ENCODE results near the gene IKBKE.

The IKBKE gene

GRCh38 chr1:206495493-206496046 is 25.3 kb downstream of the IKBKE start:
- WGBS, 2 experiments (ENCODE audit: insufficient coverage in 2 of 2): 80 to 83% methylated on average over 1 to 2 of the region's 3 CpGs
- Histone ChIP-seq H3K4me3 (ENCODE audit: extremely low read depth, insufficient read depth, low read length, poor library complexity, severe bottlenecking) (no peak overlapping the region), H3K36me3 (ENCODE audit: control insufficient read depth, insufficient read depth, low read length) (peaks cover 31% of the 10 kb centered on the region), H3K27ac (ENCODE audit: low read depth, low read length, severe bottlenecking) (no peak overlapping the region), H3K9me3 (ENCODE audit: control insufficient read depth, low read length) (no peaks in the 10 kb centered on the region), H3K4me1 (ENCODE audit: control insufficient read depth, insufficient read depth, low read length, poor library complexity, severe bottlenecking) (peaks cover under 1% of the 10 kb centered on the region)

DNA sequence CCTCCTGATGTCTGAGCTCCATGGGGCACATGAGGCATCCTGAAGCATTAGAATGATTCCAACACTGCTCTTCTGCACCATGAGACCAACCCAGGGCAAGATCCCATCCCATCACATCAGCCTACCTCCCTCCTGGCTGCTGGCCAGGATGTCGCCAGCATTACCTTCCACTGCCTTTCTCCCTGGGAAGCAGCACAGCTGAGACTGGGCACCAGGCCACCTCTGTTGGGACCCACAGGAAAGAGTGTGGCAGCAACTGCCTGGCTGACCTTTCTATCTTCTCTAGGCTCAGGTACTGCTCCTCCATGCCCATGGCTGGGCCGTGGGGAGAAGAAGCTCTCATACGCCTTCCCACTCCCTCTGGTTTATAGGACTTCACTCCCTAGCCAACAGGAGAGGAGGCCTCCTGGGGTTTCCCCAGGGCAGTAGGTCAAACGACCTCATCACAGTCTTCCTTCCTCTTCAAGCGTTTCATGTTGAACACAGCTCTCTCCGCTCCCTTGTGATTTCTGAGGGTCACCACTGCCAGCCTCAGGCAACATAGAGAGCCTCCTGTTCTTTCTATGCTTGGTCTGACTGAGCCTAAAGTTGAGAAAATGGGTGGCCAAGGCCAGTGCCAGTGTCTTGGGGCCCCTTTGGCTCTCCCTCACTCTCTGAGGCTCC is 26.0 kb downstream of the IKBKE start:
- 71 to 81% methylated on average over 6 of the region's 6 CpGs for WGBS, 2 experiments (ENCODE audit: insufficient coverage in 2 of 2)
- Histone ChIP-seq H3K27ac (ENCODE audit: low read depth, low read length, severe bottlenecking) (no peak overlapping the region), H3K4me3 (ENCODE audit: extremely low read depth, insufficient read depth, low read length, poor library complexity, severe bottlenecking) (no peak overlapping the region), H3K36me3 (ENCODE audit: control insufficient read depth, insufficient read depth, low read length) (peaks cover 30% of the 10 kb centered on the region), H3K9me3 (ENCODE audit: control insufficient read depth, low read length) (no peaks in the 10 kb centered on the region), H3K4me1 (ENCODE audit: control insufficient read depth, insufficient read depth, low read length, poor library complexity, severe bottlenecking) (peaks cover 7% of the 10 kb centered on the region)

GRCh38 chr1:206497363-206497762 is 27.1 kb downstream of the IKBKE start:
- 81 to 85% methylated on average over 2 to 4 of the region's 4 CpGs for WGBS, 2 experiments (ENCODE audit: insufficient coverage in 2 of 2)
- H3K4me1 ChIP-seq (ENCODE audit: control insufficient read depth, insufficient read depth, low read length, poor library complexity, severe bottlenecking): peaks cover 15% of the 10 kb centered on the region
- no peaks in the 10 kb centered on the region for H3K9me3 ChIP-seq (ENCODE audit: control insufficient read depth, low read length)
- peaks cover 20% of the 10 kb centered on the region for H3K36me3 ChIP-seq (ENCODE audit: control insufficient read depth, insufficient read depth, low read length)
- H3K27ac ChIP-seq (ENCODE audit: low read depth, low read length, severe bottlenecking): no peak overlapping the region
- no peak overlapping the region for H3K4me3 ChIP-seq (ENCODE audit: extremely low read depth, insufficient read depth, low read length, poor library complexity, severe bottlenecking)

DNA sequence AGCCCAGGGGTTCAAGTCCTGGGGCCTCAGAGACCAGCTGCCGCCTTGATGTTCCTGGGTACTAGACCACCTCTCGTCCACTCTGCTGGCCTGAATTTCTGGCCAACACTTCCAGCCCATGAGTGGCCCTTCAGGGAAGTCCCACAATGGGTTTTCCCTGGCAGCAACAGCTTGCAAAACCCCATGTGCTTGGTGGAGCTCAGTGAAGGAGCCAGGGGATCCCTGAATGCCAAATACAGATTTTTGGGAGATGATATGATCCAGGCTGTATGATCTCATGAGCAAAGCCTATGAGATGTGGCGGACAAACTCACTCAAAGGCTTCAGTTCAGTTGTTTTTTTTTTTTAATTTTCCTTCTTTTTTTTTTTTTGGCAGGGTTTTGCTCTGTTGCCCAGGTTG is 27.5 kb downstream of the IKBKE start:
- peaks cover 19% of the 10 kb centered on the region for H3K4me1 ChIP-seq (ENCODE audit: control insufficient read depth, insufficient read depth, low read length, poor library complexity, severe bottlenecking)
- WGBS, 2 experiments (ENCODE audit: insufficient coverage in 2 of 2): 85 to 91% methylated on average over 2 of the region's 3 CpGs

GRCh38 chr1:206498685-206499084 is 28.4 kb downstream of the IKBKE start:
- 80 to 86% methylated on average over 2 of the region's 2 CpGs for WGBS, 2 experiments (ENCODE audit: insufficient coverage in 2 of 2)
- H3K27ac ChIP-seq (ENCODE audit: low read depth, low read length, severe bottlenecking): no peak overlapping the region
- peaks cover 8% of the 10 kb centered on the region for H3K36me3 ChIP-seq (ENCODE audit: control insufficient read depth, insufficient read depth, low read length)
- no peaks in the 10 kb centered on the region for H3K9me3 ChIP-seq (ENCODE audit: control insufficient read depth, low read length)
- H3K4me3 ChIP-seq (ENCODE audit: extremely low read depth, insufficient read depth, low read length, poor library complexity, severe bottlenecking): no peak overlapping the region
- H3K4me1 ChIP-seq (ENCODE audit: control insufficient read depth, insufficient read depth, low read length, poor library complexity, severe bottlenecking): peaks cover 20% of the 10 kb centered on the region

More for the DNA sequence above, 27.5 kb downstream of the IKBKE start:
- H3K36me3 ChIP-seq (ENCODE audit: control insufficient read depth, insufficient read depth, low read length): peaks cover 16% of the 10 kb centered on the region
- no peak overlapping the region for H3K4me3 ChIP-seq (ENCODE audit: extremely low read depth, insufficient read depth, low read length, poor library complexity, severe bottlenecking)
- no peaks in the 10 kb centered on the region for H3K9me3 ChIP-seq (ENCODE audit: control insufficient read depth, low read length)
- H3K27ac ChIP-seq (ENCODE audit: low read depth, low read length, severe bottlenecking): no peak overlapping the region

- no peak overlapping the region for H3K27ac ChIP-seq (ENCODE audit: low read depth, low read length, severe bottlenecking)
- peaks cover 25% of the 10 kb centered on the region for H3K4me1 ChIP-seq (ENCODE audit: control insufficient read depth, insufficient read depth, low read length, poor library complexity, severe bottlenecking)
- WGBS, 2 experiments (ENCODE audit: insufficient coverage in 2 of 2): 83 to 92% methylated on average over 2 of the region's 3 CpGs
- H3K4me3 ChIP-seq (ENCODE audit: extremely low read depth, insufficient read depth, low read length, poor library complexity, severe bottlenecking): no peak overlapping the region
- no peaks in the 10 kb centered on the region for H3K9me3 ChIP-seq (ENCODE audit: control insufficient read depth, low read length)
- H3K36me3 ChIP-seq (ENCODE audit: control insufficient read depth, insufficient read depth, low read length): peaks cover 3% of the 10 kb centered on the region
Measured at GRCh38 chr1:206500046-206500445, 29.8 kb downstream of the IKBKE start.

DNA sequence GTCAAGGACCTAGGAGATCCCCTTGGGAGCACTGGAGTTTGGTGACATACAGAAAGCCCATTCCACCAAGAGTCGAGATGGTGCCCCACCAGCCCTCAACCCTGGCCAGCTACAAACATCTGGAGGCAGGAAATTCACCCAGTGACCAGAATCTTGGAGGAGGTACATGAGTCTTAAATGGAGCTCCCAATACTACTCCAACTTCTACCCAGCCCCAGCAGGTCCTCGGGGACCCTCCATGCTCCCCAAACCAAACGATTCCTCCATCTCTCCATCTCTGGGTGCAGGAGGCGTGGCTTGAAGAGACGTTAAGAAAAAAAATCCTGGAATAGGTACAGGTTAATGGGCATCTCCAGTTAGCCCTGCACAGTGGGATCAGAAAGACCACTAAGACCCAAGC is 31.6 kb downstream of the IKBKE start:
- Histone ChIP-seq H3K36me3 (ENCODE audit: control insufficient read depth, insufficient read depth, low read length) (peaks cover 3% of the 10 kb centered on the region), H3K9me3 (ENCODE audit: control insufficient read depth, low read length) (no peaks in the 10 kb centered on the region), H3K4me3 (ENCODE audit: extremely low read depth, insufficient read depth, low read length, poor library complexity, severe bottlenecking) (no peak overlapping the region), H3K4me1 (ENCODE audit: control insufficient read depth, insufficient read depth, low read length, poor library complexity, severe bottlenecking) (peaks cover 25% of the 10 kb centered on the region), H3K27ac (ENCODE audit: low read depth, low read length, severe bottlenecking) (no peak overlapping the region)
- WGBS, 2 experiments (ENCODE audit: insufficient coverage in 2 of 2): 60 to 86% methylated on average over 1 to 4 of the region's 5 CpGs

- Histone ChIP-seq H3K27ac (ENCODE audit: low read depth, low read length, severe bottlenecking) (no peak overlapping the region), H3K4me3 (ENCODE audit: extremely low read depth, insufficient read depth, low read length, poor library complexity, severe bottlenecking) (no peak overlapping the region), H3K4me1 (ENCODE audit: control insufficient read depth, insufficient read depth, low read length, poor library complexity, severe bottlenecking) (peaks cover 25% of the 10 kb centered on the region), H3K36me3 (ENCODE audit: control insufficient read depth, insufficient read depth, low read length) (peaks cover under 1% of the 10 kb centered on the region), H3K9me3 (ENCODE audit: control insufficient read depth, low read length) (no peaks in the 10 kb centered on the region)
- WGBS, 2 experiments (ENCODE audit: insufficient coverage in 2 of 2): 100% methylated on average over 1 of the region's 2 CpGs; no CpG with 5 or more reads in 1 of the 2 experiments
Measured at GRCh38 chr1:206502403-206502802, 32.1 kb downstream of the IKBKE start.

GRCh38 chr1:206502812-206503211 is 32.5 kb downstream of the IKBKE start:
- H3K36me3 ChIP-seq (ENCODE audit: control insufficient read depth, insufficient read depth, low read length): no peaks in the 10 kb centered on the region
- no peak overlapping the region for H3K27ac ChIP-seq (ENCODE audit: low read depth, low read length, severe bottlenecking)
- no peak overlapping the region for H3K4me3 ChIP-seq (ENCODE audit: extremely low read depth, insufficient read depth, low read length, poor library complexity, severe bottlenecking)
- no peaks in the 10 kb centered on the region for H3K9me3 ChIP-seq (ENCODE audit: control insufficient read depth, low read length)
- peaks cover 26% of the 10 kb centered on the region for H3K4me1 ChIP-seq (ENCODE audit: control insufficient read depth, insufficient read depth, low read length, poor library complexity, severe bottlenecking)
- WGBS, 2 experiments (ENCODE audit: insufficient coverage in 2 of 2): 100% methylated on average over 1 of the region's 1 CpG

DNA sequence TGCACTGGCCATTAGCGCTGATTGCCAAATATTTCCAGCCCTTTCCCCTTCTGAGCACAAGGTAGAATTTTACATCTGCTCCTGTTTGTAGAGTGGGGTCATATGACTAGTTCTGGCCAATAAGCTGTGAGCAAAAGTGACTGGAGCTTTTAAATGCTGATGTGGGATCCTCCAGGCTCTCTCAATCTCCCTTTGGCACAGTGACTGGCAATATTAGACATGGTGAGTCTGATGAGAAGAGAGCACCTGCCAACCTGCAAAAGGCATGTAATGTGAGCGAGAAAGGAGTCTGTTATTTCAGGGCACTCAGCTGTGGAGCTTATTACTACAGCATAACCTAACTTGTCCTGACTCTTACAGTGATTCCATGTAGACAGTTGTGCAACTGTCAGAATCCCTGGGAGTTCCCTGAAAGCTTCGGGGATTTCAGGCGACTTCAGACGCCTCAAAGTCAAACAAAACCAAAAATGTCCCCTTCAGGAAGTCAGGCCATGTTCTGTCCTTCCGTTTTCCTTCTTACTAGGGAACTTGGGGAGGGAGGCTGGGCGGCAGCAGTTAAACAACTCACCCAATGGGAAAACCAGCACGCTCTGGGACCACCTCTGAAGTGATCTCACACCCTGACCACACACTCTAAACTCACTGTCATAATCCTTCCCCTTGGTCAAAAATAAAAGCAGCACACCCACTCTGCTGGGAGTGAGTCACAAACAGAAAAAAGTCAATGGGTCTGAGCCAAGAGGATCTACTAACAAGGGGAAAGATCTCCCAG is 33.5 kb downstream of the IKBKE start:
- no peaks in the 10 kb centered on the region for H3K36me3 ChIP-seq (ENCODE audit: control insufficient read depth, insufficient read depth, low read length)
- no peak overlapping the region for H3K27ac ChIP-seq (ENCODE audit: low read depth, low read length, severe bottlenecking)
- H3K4me1 ChIP-seq (ENCODE audit: control insufficient read depth, insufficient read depth, low read length, poor library complexity, severe bottlenecking): peaks cover 35% of the 10 kb centered on the region
- H3K9me3 ChIP-seq (ENCODE audit: control insufficient read depth, low read length): no peaks in the 10 kb centered on the region
- no peak overlapping the region for H3K4me3 ChIP-seq (ENCODE audit: extremely low read depth, insufficient read depth, low read length, poor library complexity, severe bottlenecking)
- WGBS, 2 experiments (ENCODE audit: insufficient coverage in 2 of 2): 75 to 78% methylated on average over 1 to 5 of the region's 8 CpGs

- 92 to 96% methylated on average over 3 of the region's 3 CpGs for WGBS, 2 experiments (ENCODE audit: insufficient coverage in 2 of 2)
- H3K36me3 ChIP-seq (ENCODE audit: control insufficient read depth, insufficient read depth, low read length): no peaks in the 10 kb centered on the region
- H3K27ac ChIP-seq (ENCODE audit: low read depth, low read length, severe bottlenecking): no peak overlapping the region
- H3K4me1 ChIP-seq (ENCODE audit: control insufficient read depth, insufficient read depth, low read length, poor library complexity, severe bottlenecking): peaks cover 35% of the 10 kb centered on the region
- no peaks in the 10 kb centered on the region for H3K9me3 ChIP-seq (ENCODE audit: control insufficient read depth, low read length)
- H3K4me3 ChIP-seq (ENCODE audit: extremely low read depth, insufficient read depth, low read length, poor library complexity, severe bottlenecking): no peak overlapping the region
Measured at GRCh38 chr1:206504363-206504713, 34.1 kb downstream of the IKBKE start.
